CD14-positive monocyte (primary cell): ENCODE data around the gene ITPR2. TPM values are rescaled to one million over a fixed set of nuclear protein-coding genes. Genes with fewer than 3 reads are reported as not detected.
A peak's percentile ranks its signal among the peaks of the same experiment; 100 is the strongest.
"Not testable (repeated sequence)": the region's sequence is repeated elsewhere in the genome, so short reads cannot be mapped to it uniquely, and the experiment has no call there.

ENCODE experiments used
- DNase-seq, 3 donors: peaks; one replicate each; pipeline ENCODE4 v3.0.0-alpha.2; 2011 to 2022
- H2AFZ ChIP-seq: 2 replicates; pipeline ENCODE4 v1.6.0; 2012; ENCODE audit warnings: mild to moderate bottlenecking, low read depth, low read length, inconsistent platforms; ENCODE audit not compliant: insufficient read depth, poor library complexity, severe bottlenecking
- H3K27ac ChIP-seq, 2 donors: 1 replicate in 1 of 2; 2 replicates in 1 of 2; pipeline ENCODE4 v1.5.1; 2012 to 2013; ENCODE audit warnings: low read length in 2 of 2, control low read depth in 1 of 2, inconsistent platforms in 1 of 2, low read depth in 1 of 2, mild to moderate bottlenecking in 1 of 2
- H3K27me3 ChIP-seq, 2 donors: one replicate each; pipeline versions ENCODE4 v1.6.0 to v1.6.1; 2011 to 2013; ENCODE audit warnings: low read length in 2 of 2; ENCODE audit not compliant: control insufficient read depth in 2 of 2, insufficient read depth in 2 of 2
- H3K36me3 ChIP-seq, 2 donors: replicated peaks in 1 of 2; 1 replicate in 1 of 2; 2 replicates in 1 of 2; pipeline versions ENCODE4 v1.5.1 to v1.6.1; 2012 to 2013; ENCODE audit warnings: low read length in 2 of 2, control low read depth in 1 of 2, inconsistent platforms in 1 of 2, mild to moderate bottlenecking in 1 of 2; ENCODE audit not compliant: insufficient read depth in 2 of 2, control insufficient read depth in 1 of 2
- H3K4me1 ChIP-seq, 2 donors: 1 replicate in 1 of 2; 2 replicates in 1 of 2; pipeline versions ENCODE4 v1.5.1 to v1.6.1; 2012 to 2013; ENCODE audit warnings: low read length in 2 of 2, control low read depth in 1 of 2, inconsistent platforms in 1 of 2, mild to moderate bottlenecking in 1 of 2, moderate library complexity in 1 of 2; ENCODE audit not compliant: insufficient read depth in 2 of 2, control insufficient read depth in 1 of 2
- H3K4me2 ChIP-seq: replicated peaks from 2 replicates; pipeline ENCODE3; 2012; ENCODE audit warnings: low read length, moderate library complexity, mild to moderate bottlenecking; ENCODE audit not compliant: poor library complexity, severe bottlenecking; ENCODE audit errors: extremely low read depth
- H3K4me3 ChIP-seq, 3 experiments: fragments of 200-600 bp in 1 of 3; sonication (generic) in 1 of 3; replicated peaks in 1 of 3; 1 replicate in 2 of 3; 2 replicates in 1 of 3; pipeline ENCODE4 v1.5.1; 2011 to 2013; ENCODE audit warnings: low read length in 3 of 3, mild to moderate bottlenecking in 3 of 3, control low read depth in 2 of 3, low read depth in 2 of 3, inconsistent platforms in 1 of 3, moderate library complexity in 1 of 3
- H3K79me2 ChIP-seq: 2 replicates; pipeline ENCODE4 v1.6.0; 2012; ENCODE audit warnings: mild to moderate bottlenecking, control low read depth, inconsistent platforms, low read length, moderate library complexity; ENCODE audit not compliant: insufficient read depth
- H3K9ac ChIP-seq: 2 replicates; pipeline ENCODE4 v1.6.0; 2017; ENCODE audit warnings: low read length, mild to moderate bottlenecking; ENCODE audit not compliant: insufficient read depth, poor library complexity, severe bottlenecking
- H3K9me3 ChIP-seq, 2 donors: replicated peaks in 1 of 2; 1 replicate in 1 of 2; 2 replicates in 1 of 2; pipeline versions ENCODE4 v1.5.1 to v1.6.1; 2012 to 2013; ENCODE audit warnings: low read length in 2 of 2, control low read depth in 1 of 2; ENCODE audit not compliant: control insufficient read depth in 1 of 2, insufficient read depth in 1 of 2
- H4K20me1 ChIP-seq: 2 replicates; pipeline ENCODE4 v1.6.0; 2012; ENCODE audit warnings: mild to moderate bottlenecking, low read length, control low read depth, moderate library complexity; ENCODE audit not compliant: insufficient read depth
- H3K27ac Mint-ChIP-seq, 7 donors: one replicate each; pipeline ENCODE4 v1.8.0; 2020; ENCODE audit warnings: mild to moderate bottlenecking in 7 of 7, mixed read lengths in 7 of 7, moderate library complexity in 6 of 7, inconsistent platforms in 2 of 7
- H3K27me3 Mint-ChIP-seq, 3 donors: one replicate each; pipeline ENCODE4 v1.8.0; 2021 to 2022; ENCODE audit warnings: low read depth in 3 of 3, mild to moderate bottlenecking in 3 of 3, mixed read lengths in 3 of 3, moderate library complexity in 3 of 3, inconsistent platforms in 1 of 3
- H3K36me3 Mint-ChIP-seq, 2 donors: one replicate each; pipeline ENCODE4 v1.8.0; 2020; ENCODE audit warnings: mixed read lengths in 2 of 2, inconsistent platforms in 1 of 2, mild to moderate bottlenecking in 1 of 2
- H3K4me1 Mint-ChIP-seq: one replicate; pipeline ENCODE4 v1.8.0; 2020; ENCODE audit warnings: mild to moderate bottlenecking, mixed read lengths
- H3K4me3 Mint-ChIP-seq, 2 donors: one replicate each; pipeline ENCODE4 v1.8.0; 2020; ENCODE audit warnings: mild to moderate bottlenecking in 2 of 2, mixed read lengths in 2 of 2, moderate library complexity in 1 of 2
- H3K9me3 Mint-ChIP-seq, 7 donors: one replicate each; pipeline ENCODE4 v1.8.0; 2020 to 2022; ENCODE audit warnings: mixed read lengths in 7 of 7, mild to moderate bottlenecking in 6 of 7, moderate library complexity in 6 of 7, inconsistent platforms in 2 of 7
- CTCF ChIP-seq: fragments of 200-600 bp; IDR thresholded peaks from one replicate; pipeline ENCODE4 v1.8.0; 2022; ENCODE audit warnings: antibody characterized with exemption, mild to moderate bottlenecking
- WGBS: methylation state at CpG from one replicate; pipeline ENCODE4 v1.1.5; 2013; ENCODE audit warnings: missing lambda C conversion rate; ENCODE audit not compliant: insufficient coverage; 5-methylcytosine and 5-hydroxymethylcytosine counted together
- intact Hi-C, 2 donors: fragments of 100-400 bp; cut with micrococcal nuclease; formaldehyde crosslinking; loops; one replicate each; pipeline versions ENCODE4 v1.15.0 to v1.15.1; 2023
- polyA plus RNA-seq, 3 donors: library from polyadenylated mRNA; depleted of rRNA in 1 of 3; unstranded in 2 of 3; stranded (reverse) in 1 of 3; fragments of 300-500 nt in 2 of 3; fragments of >200 nt in 1 of 3; fragmentation: Illumina TruSeq in 2 of 3; gene quantifications; 1 replicate in 2 of 3; 2 replicates in 1 of 3; pipeline ENCODE4 v1.2.3, GENCODE V29; 2012 to 2021

The ITPR2 gene
- polyA plus RNA-seq, 3 donors = 2.7 to 6.4 (median 5.7) TPM

GRCh38 chr12:26317942-26318575 lies 514.9 kb downstream of the ITPR2 start:
- Mint-ChIP-seq H3K36me3 (peaks cover 0 to 2% of the 10 kb centered on the region in 2 donors), H3K4me1 (no peaks in the 10 kb centered on the region), H3K27me3 (peaks cover 0 to 4% (median 4%) of the 10 kb centered on the region in 3 donors), H3K9me3 (peaks cover 14 to 32% (median 22%) of the 10 kb centered on the region in 7 donors), H3K4me3 (no peak overlapping the region), H3K27ac (no peak overlapping the region)
- H3K36me3 ChIP-seq = no peaks in the 10 kb centered on the region
- peak in 1 of 3 donors; percentile 44 for DNase-seq
- no peaks in the 10 kb centered on the region for H3K79me2 ChIP-seq
- H3K27ac ChIP-seq = no peak overlapping the region
- H3K4me1 ChIP-seq = no peaks in the 10 kb centered on the region
- no peak overlapping the region for H3K9ac ChIP-seq
- peaks cover 0 to 12% of the 10 kb centered on the region in 2 donors for H3K9me3 ChIP-seq
- H3K4me3 ChIP-seq = no peak overlapping the region
- H4K20me1 ChIP-seq = no peaks in the 10 kb centered on the region
- H2AFZ ChIP-seq = no peak overlapping the region
- no peak overlapping the region for H3K4me2 ChIP-seq
- H3K27me3 ChIP-seq = no peaks in the 10 kb centered on the region
- no peak for TF ChIP-seq CTCF
- intact Hi-C loops = no loop called here

DNA sequence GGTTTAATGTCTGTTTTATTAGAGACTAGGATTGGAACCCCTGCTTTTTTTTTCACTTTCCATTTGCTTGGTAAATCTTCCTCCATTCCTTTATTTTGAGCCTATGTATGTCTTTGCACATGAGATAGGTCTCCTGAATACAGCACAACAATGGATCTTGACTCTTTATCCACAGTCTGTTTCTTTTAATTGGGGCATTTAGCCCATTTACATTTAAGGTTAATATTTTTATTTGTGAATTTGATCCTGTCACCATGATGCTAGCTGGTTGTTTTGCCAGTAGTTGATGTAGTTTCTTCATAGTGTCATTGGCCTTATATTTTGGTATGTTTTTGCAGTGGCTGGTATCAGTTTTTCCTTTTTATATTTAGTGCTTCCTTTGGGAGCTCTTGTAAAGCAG lies 518.9 kb downstream of the ITPR2 start:
- H3K9me3 Mint-ChIP-seq = peaks cover 20 to 38% (median 21%) of the 10 kb centered on the region in 7 donors
- H3K4me2 ChIP-seq, H3K4me1 ChIP-seq, H3K27me3 Mint-ChIP-seq, H3K4me3 Mint-ChIP-seq, intact Hi-C loops, H3K9ac ChIP-seq, H3K27me3 ChIP-seq, H3K4me1 Mint-ChIP-seq, H3K4me3 ChIP-seq, H2AFZ ChIP-seq, H3K36me3 ChIP-seq, H3K36me3 Mint-ChIP-seq, H4K20me1 ChIP-seq, DNase-seq, H3K79me2 ChIP-seq, H3K27ac Mint-ChIP-seq, H3K27ac ChIP-seq: not testable (repeated sequence)
- H3K9me3 ChIP-seq = peaks cover 0 to 12% of the 10 kb centered on the region in 2 donors

DNA sequence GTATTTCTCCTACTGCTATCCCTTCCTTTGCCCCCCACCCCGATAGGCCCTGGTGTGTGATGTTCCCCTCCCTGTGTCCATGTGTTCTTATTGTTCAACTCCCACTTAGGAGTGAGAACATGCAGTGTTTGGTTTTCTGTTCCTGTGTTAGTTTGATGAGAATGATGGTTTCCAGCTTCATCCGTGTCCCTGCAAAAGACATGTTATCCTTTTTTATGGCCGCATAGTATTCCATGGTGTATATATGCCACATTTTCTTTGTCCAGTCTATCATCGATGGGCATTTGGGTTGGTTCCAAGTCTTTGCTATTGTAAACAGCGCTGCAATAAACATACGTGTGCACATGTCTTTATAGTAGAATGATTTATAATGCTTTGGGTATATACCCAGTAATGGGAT lies 522.5 kb downstream of the ITPR2 start:
- H3K27ac ChIP-seq, H3K4me1 Mint-ChIP-seq, H3K9ac ChIP-seq, H4K20me1 ChIP-seq, H3K4me3 Mint-ChIP-seq, H3K4me3 ChIP-seq, H2AFZ ChIP-seq, H3K9me3 ChIP-seq, H3K36me3 ChIP-seq, H3K4me1 ChIP-seq, intact Hi-C loops, H3K27me3 Mint-ChIP-seq, H3K27ac Mint-ChIP-seq, H3K79me2 ChIP-seq, H3K4me2 ChIP-seq, H3K27me3 ChIP-seq, H3K36me3 Mint-ChIP-seq, DNase-seq: not testable (repeated sequence)
- H3K9me3 Mint-ChIP-seq = peaks cover 16 to 39% (median 20%) of the 10 kb centered on the region in 7 donors
- 100% methylated on average over 2 of the region's 6 CpGs for WGBS
